Stimulated activated CD8-positive, alpha-beta memory T cell treated with anti-CD3 and anti-CD28 coated beads, Interleukin-4, amount 100 ng/mL, for 48 hours (primary cell): ENCODE data around the gene FAM186B.

ENCODE experiments used
- DNase-seq: peaks from one replicate; pipeline ENCODE4 v3.0.0-alpha.2; 2020

Gene FAM186B

DNA sequence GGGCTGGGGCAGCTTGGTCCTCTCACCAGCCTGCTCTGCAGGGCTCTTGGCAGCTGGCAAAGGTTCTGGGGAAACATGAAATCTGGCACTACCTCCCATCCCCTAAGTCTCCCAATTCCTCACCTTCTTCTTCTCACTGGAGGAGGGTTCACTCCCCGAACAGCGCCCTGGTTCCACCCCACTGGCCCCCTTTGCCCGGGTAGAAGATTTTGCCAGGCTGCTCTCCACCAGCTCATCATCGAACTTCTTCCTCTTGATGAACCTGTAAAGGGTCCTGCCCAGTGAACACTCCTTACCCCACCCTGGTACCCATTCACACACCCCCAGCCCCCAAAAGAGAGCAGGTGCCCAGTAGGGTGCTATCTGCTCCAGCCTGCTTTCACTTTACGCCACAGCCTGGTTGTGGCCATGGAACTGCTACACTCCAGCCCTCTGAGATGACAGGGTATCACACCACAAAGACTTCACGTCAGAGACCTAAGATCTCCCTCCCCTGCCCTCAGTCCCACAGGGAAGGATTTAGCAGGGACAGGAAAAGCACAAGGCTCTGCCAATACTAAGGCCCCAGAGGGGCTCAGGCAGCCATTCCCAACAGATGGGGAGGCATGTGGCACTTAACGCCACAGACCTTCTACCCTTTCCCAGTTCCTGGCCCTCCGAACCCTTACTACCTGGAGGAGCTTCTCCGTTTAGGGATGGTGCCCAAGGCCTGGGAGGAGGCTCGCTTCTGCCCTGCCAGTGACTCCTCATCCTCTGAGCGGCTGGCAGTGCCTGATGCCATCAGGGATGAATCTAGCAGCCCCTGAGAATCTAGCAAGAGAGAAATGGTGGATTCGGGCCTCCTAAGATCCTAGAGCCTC is 39.8 kb downstream of the FAM186B start:
- DNase-seq, result no peak

DNA sequence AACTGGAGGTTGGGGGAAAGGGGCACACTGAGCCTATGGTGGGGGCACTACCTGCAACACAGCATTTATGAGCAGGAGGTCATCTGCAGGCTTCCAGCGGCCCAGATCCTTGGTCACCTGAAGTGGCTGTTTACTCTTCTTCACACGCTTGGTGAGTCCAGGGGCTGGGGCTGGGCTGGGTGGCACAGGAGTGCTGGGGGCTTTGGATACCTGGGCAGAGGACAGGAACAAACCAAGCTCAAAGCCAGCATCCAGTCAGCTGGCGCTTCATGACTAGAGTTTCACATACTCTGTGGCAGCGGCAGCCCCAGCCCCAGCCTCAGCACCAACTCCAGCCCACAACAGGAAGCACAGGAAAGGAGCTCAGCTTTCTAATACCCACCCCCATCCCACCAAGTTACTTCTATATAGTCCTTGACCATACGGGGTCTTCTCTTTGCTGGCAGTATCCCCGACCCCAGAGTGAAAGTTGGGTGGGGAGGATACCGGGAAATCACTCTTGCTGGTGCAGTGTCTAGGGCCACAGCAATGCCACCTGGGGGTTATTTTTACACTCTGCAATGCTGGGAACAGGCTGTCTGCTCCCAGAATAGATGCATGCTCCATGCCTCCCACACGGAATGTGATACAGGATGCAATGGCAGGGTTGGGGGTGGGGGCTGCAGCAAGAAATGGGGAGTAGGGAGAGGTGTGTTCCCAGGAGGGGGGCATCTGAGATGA is 40.6 kb downstream of the FAM186B start:
- DNase-seq, result no peak

DNA sequence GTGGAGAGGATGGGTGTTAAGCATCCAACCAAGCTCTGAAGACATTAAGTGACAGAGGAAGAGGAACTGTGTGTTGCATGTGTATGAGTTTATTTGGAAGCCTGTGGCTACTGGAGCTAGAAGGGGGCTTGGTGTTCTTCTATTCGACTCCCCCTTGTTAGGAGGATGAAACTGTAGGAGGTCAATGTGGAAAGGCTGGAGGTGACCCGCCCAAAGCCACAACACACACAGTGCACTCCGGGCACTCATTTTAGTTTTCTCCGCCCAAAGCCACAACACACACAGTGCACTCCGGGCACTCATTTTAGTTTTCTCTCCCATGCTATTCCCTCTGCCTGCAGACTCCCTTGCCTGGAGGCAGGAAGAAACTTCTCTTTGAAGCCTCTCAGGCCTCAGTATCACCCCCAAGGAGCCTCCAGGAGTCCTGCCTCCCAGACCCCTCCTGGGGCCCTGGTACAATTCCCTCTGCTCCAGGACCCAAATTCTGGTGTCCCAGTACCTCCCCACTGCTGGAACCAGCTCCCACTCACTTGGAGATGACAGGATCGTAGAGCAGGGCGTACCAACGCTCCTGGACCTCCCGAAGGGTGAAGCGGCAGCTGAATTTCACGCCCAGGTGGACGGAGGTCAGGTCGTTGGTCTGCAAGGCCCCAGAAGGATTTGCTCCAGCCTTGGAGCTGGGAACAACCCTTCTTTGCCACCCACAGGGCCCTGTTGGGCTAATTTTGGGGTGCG is 41.3 kb downstream of the FAM186B start:
- DNase-seq, result no peak

GRCh38 chr12:49562831-49563230 is 42.6 kb downstream of the FAM186B start:
- no peak for DNase-seq

GRCh38 chr12:49562233-49562632 is 43.2 kb downstream of the FAM186B start:
- no peak for DNase-seq

DNA sequence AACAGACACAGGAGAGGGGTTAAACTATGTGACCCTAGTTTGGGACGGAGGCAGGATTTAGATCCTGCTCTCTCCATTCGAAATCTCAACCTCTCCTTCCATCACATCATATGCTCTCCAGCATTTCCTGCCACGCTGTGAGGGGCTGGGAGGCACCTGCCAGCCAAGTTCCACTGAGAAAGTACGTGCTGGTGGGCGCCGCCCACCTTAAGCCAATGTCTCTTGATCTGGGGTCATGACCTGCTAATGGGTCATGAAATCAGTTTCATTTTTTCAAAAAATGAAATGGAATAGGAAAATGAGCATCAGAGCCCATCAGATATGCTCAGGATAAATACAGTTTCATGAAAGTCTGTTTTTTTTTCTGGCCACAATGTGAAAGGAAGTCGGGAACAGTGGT is 44.7 kb downstream of the FAM186B start:
- no peak for DNase-seq

DNA sequence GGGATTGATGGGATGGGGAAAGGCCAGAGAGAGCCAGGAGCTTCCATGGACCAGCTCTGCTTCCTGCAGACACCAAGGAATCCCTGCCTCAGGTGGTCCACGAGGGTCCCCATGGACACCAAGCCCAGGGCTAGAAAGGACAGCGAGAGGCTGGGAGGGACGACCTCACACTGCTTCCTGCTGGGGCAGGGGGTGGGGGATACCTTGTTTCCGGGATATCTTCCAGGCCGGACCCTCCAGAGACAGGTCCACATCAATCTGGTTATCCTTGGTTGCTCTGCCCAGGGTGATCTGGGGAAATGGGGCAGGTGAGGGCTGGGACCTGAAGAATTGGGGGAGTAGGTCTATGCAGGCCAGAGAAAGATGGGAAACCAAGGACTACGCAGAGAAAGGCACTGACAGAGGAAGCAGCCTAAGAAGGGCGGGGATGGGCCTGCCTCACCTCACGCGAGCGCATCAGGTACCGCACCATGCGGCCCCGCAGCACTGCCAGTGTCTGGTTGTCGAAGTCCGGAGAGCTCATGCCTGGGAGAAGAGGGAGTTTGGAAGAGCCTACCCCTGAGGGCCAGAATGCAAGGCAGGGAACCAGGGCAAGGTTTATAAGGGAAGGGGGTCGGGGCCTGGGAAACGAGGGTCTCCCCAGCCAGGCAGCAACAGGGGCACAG is 46.3 kb downstream of the FAM186B start:
- no peak for DNase-seq

- no peak for DNase-seq
Observed at GRCh38 chr12:49558526-49558925, 46.9 kb downstream of the FAM186B start.

DNA sequence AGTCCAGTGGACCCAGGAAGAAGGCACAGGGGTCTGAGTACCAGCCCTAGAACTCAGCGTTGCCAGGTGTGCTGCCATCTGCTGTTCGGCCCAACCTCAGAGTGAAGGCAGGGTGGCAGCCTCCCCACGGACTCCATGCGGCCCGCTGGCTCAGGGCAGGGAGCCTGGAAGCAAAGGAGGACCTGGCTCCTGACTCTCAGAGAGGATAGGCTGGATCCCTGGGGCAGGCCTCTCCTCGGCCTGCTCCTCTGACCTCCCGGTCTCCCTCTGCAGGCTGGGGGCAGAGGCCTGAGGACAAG is 47.6 kb downstream of the FAM186B start:
- no peak for DNase-seq

GRCh38 chr12:49557187-49557916 is 48.1 kb downstream of the FAM186B start:
- no peak for DNase-seq

DNA sequence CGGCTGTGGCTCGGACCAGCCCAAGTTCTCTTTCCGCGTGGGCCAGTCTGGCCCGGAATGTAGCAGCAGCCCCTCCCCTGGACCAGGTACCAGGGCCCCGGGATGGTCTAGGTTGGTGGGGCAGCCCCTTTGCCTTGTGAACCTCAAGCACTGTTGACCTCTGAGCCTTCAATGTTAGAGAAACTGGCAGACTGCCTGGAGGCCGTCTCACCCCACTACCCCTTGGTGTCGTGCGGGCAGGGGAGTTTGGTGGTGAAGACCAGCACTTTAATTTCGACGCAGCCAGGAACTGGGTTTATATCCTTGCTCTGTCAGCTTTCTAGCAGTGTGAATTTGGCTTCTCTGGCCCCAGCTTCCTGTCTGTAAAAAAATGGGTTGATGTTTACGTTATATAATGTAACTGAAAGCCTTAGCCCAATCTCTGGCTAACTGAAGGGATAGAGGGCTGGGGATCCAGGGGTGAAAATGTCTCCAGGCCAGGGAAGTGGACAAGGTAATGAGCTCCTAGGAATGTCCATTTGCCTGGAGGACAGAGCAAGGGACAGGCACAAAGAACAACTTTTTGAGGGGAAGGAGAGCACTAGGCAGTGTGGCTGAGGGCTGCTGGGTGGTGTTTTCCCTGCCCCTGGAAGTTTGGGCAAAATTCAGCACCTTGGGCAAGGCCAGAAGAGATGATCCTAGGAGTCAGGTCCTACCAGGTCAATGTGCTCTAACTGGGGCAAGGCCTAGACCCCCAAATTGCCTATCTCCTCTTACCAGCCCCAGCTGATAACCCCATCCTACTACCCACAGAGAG is 48.9 kb downstream of the FAM186B start:
- no peak for DNase-seq

DNA sequence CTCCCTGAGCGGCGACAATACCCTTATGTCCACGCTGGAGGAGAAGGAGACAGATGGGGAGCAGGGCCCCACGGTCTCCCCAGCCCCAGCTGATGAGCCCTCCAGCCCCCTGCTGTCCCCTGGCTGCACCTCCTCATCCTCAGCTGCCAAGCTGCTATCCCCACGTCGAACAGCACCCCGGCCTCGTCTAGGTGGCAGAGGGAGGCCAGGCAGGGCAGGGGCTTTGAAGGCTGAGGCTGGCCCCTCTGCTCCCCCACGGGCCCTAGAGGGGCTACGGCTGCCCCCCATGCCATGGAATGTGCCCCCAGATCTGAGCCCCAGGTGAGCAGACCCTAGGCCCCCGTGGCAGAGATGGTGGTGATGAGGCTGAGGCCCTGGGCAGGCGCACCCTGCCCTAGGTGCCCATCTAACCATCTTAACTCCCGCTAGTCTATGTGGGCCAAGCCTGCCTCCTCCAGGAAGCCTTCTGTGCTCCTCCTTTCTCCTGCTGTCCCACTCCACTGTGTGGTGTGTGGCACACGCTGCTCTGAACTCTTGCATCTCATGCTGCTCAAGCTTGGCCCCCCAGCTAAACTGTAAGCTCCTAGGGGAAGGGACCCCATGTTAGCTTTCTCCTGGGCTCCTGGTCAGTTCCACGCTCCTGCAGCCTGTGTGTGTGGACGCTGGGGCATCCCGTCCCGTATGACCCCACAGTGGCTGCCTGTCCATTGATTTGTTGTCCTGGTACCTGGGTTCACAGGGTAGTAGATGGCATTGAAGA is 49.6 kb downstream of the FAM186B start:
- no peak for DNase-seq

DNA sequence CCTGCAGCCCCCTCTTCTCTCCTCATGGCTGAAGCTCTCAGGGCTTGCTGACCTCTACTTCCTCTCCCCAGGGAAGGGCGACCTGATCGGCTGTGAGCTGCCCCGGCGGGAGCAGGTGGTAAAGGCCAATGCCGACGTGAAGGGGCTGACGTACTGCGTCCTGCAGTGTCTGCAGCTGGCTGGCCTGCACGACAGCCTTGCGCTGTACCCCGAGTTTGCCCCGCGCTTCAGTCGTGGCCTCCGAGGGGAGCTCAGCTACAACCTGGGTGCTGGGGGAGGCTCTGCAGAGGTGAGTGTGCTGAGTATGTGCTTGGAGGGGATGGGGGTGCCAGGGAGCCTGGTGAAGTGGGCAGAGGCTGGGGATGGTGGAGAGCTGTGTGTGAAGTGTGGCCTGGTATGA is 51.2 kb downstream of the FAM186B start:
- DNase-seq, result no peak

- no peak for DNase-seq
Observed at GRCh38 chr12:49553512-49554088, 51.8 kb downstream of the FAM186B start.

GRCh38 chr12:49552899-49553298 is 52.5 kb downstream of the FAM186B start:
- no peak for DNase-seq

DNA sequence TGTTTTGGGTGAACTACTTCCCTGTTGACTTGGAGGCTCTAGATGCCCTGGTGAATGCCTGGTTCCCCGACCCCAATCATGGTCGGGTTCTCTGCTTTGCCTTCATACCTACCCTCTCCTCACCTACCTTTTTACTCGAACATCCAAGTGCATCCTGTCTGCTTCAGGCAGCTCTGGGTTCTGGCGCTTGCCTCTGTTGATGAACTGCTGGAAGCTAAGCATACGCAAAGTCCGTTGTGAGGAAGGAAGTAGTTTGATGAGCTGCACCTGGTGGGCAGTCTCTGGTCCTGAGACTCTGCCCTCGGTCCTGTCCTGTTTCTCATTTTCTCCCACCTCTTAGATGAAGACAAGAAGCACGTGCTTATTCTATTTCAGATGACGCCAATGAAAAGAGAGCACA is 53.0 kb downstream of the FAM186B start:
- DNase-seq, result no peak

DNA sequence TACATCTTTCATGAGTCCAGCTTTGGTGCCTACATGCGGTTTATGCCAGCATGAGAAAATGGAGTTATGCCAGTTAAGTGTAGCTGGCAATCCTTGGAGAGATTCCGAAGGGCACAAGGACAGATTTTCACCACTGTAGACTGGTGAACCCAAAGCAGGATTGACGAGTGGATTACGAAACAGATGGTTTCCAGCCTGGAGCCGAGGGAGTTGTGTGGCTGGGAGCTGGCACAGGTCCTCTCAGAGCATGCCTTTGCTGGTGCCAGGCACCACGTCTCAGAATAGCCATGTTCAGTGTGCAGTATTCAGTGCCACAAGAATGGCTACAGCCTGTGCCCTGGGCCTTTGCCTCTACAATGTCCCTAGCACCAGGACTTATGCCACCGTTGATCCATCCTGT is 53.4 kb downstream of the FAM186B start:
- no peak for DNase-seq

DNA sequence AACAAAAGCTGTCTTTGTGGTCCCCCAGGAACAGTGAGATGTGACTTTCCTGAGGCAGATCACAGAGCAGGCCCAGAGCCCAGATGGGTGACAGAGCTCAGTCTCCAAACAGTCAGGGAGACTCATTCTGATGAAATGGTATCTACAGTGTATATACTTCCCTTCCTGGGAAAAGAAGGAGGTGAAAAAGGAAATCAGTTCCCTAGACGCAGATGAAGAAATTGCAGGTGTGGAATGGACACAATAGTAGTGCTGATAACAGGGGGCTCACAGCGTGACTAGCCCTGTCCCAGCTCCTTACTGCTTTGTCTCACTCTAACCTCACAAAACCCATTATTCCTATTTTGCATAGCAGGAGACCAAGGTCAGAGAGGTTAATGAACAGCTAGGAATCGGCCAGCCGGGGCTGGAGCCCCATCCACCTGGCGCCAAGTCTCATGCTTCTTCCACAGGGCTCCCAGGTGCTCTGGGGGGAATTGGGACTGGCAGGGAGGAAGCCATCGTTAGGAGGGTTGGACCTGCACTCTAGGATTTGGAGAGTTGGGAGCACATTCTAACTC is 54.7 kb downstream of the FAM186B start:
- DNase-seq, result no peak

- no peak for DNase-seq
Observed at GRCh38 chr12:49549735-49550692, 55.4 kb downstream of the FAM186B start.
